Coronary artery (tissue), 2 donors: ENCODE data around the gene SHE.
A peak's percentile ranks its signal among the peaks of the same experiment; 100 is the strongest.

Experiments
- DNase-seq: peaks from one replicate; pipeline ENCODE4 v3.0.0-alpha.2; 2017; ENCODE audit warnings: low spot score
- H3K27ac ChIP-seq, 2 donors: fragments of 200-600 bp; sonication (generic); one replicate each; pipeline ENCODE4 v1.5.1; 2016 to 2019
- H3K4me3 ChIP-seq: fragments of 200-600 bp; sonication (generic); 2 replicates; pipeline ENCODE4 v1.5.1; 2016; ENCODE audit warnings: mild to moderate bottlenecking, moderate library complexity
- TF ChIP-seq, protein P1 (sequence below): fragments of 200-600 bp; sonication (generic); IDR thresholded peaks from one replicate; pipeline ENCODE4 v1.5.1; 2019; ENCODE audit warnings: antibody characterized with exemption

SHE gene

DNA sequence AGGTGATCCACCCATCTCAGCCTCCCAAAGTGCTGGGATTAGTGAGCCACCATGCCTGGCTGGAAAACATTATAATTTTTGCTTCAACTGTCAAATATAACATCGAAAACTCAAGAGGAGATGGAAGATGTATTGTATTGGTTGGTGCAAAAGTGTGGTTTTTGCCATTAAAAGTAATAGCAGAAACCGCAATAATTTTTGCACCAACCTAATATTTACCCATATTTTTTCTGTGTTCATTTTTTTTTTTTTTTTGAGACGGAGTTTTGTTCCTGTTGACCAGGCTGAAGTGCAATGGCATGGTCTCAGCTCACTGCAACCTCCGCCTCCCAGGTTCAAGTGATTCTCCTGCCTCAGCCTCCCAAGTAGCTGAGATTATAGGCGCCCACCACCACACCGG, 27.1 kb upstream of the SHE start:
- no peak for DNase-seq
- H3K27ac ChIP-seq: no peak overlapping the region
- TF ChIP-seq, protein P1, sequence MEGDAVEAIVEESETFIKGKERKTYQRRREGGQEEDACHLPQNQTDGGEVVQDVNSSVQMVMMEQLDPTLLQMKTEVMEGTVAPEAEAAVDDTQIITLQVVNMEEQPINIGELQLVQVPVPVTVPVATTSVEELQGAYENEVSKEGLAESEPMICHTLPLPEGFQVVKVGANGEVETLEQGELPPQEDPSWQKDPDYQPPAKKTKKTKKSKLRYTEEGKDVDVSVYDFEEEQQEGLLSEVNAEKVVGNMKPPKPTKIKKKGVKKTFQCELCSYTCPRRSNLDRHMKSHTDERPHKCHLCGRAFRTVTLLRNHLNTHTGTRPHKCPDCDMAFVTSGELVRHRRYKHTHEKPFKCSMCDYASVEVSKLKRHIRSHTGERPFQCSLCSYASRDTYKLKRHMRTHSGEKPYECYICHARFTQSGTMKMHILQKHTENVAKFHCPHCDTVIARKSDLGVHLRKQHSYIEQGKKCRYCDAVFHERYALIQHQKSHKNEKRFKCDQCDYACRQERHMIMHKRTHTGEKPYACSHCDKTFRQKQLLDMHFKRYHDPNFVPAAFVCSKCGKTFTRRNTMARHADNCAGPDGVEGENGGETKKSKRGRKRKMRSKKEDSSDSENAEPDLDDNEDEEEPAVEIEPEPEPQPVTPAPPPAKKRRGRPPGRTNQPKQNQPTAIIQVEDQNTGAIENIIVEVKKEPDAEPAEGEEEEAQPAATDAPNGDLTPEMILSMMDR: no peak
- H3K4me3 ChIP-seq: no peak overlapping the region

DNA sequence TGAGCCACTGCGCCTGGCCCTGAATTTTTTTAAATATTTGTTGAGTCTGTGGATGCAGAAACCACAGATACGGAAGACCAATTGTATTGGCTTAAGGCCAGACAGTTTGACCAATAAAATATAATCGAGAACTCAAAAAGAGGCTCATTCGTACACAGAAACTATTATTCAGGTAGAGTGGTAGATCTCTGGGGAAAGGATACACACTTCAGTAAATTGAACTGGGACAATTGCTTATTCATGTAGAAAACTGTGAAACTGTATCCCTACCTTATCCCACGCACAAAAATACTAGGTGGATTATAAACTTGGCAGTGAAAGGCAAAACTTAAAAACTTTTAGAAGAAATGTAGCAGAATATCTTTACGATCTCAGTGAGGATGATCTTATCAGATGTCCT, 25.0 kb upstream of the SHE start:
- no peak for DNase-seq
- no peak overlapping the region for H3K27ac ChIP-seq
- TF ChIP-seq, protein P1: no peak

DNA sequence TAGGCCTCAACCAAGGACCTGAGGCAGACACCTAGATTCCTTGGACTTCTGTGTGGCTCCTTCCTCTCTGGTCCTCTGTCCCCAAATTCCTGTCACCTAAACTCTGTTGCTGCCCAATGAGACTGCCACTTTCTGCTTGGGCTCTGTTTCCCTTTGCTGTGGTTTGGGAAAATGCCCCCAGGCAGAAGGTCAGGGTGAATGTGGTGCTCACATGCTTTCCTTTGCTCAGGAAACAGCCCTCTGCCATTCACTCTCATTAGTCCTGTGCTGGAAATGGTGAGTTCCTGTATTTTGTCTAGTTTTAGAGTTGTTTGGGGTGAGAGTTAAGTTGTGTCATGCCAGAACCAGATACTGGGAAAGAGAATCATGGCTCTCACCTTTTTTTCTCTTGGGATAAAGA, 22.7 kb upstream of the SHE start:
- TF ChIP-seq, protein P1: no peak
- no peak for DNase-seq

More for the DNA sequence above, 25.0 kb upstream of the SHE start:
- no peak overlapping the region for H3K4me3 ChIP-seq

DNA sequence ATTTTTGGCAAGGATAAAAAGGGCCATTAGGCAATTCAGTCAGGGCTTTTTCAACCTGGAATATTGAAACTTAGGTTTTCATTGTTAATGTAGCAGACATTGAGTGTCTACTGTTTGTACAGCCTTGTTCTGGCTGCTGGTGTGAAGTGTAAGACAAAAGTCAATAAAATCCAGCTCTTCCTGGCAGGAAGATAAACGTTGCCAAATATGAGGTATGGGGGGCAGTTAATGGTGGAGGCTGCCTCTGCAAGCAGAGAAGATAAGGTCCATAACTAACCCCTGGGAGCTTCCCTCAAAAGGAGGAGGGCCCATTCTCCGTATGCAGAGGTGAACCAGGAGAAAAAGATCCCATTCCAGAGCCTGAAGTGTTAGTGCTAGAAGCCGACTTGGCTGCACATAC, 19.5 kb upstream of the SHE start:
- Histone ChIP-seq H3K27ac (no peak overlapping the region), H3K4me3 (no peak overlapping the region)
- TF ChIP-seq, protein P1: no peak
- DNase-seq: no peak

More for the DNA sequence above, 22.7 kb upstream of the SHE start:
- Histone ChIP-seq H3K4me3 (no peak overlapping the region), H3K27ac (no peak overlapping the region)

DNA sequence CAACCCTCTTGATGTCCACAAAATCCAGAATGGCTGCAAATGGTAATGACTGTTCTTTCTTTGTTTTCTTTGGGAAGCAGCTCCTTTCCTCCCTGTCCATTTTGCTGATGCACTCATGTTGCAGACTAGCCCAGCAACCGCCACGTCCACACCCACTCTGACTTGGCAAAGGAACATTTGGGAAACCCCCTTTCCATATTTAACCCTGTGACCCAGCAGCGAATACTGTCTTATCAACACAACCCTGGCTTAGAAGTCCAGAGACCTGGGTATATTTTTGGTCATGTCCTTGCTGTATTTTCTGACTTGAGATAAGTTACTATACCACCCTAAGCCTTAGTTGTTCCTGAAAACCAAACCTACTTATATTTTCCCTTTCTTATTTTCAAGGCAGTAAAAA, 18.1 kb upstream of the SHE start:
- no peak overlapping the region for H3K4me3 ChIP-seq
- no peak for DNase-seq
- H3K27ac ChIP-seq: peak overlapping the region in 1 of 2 donors; percentile 56
- TF ChIP-seq, protein P1: no peak

DNA sequence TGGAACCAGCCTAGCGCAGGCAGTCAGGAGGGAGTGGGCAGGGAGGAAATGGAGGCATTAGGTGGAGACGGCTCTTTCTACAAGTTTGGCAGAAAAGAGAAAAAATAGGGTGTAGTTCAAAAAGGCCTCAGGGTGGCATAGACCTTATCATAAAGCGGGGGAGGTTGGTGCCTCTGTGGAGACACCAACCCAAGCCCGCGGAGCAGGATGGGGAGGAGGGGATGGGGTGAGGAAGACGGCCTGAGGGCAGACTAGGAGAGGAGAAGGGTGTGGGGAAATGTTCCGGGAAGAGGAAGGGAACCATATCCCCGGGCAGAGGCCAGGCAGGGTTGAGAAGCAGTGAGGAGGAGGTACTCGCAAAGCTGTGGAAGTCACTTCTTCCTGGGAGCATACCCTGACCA, 17.4 kb upstream of the SHE start:
- DNase-seq: no peak
- H3K27ac ChIP-seq: peak overlapping the region in 1 of 2 donors; percentile 56
- TF ChIP-seq, protein P1: no peak
- no peak overlapping the region for H3K4me3 ChIP-seq

GRCh38 chr1:154517661-154518060, 15.4 kb upstream of the SHE start:
- no peak for DNase-seq
- H3K27ac ChIP-seq: no peak overlapping the region
- H3K4me3 ChIP-seq: no peak overlapping the region
- TF ChIP-seq, protein P1: no peak
